Measurements from ENCODE around the gene SIRPB2. TPM values are rescaled to one million over a fixed set of nuclear protein-coding genes. Genes with fewer than 3 reads are reported as not detected.

The SIRPB2 gene
- total RNA-seq, 1 donor from 2014 or later = not detected

- Mint-ChIP-seq H3K36me3 (ENCODE audit: unreplicated experiment) (no peaks in the 10 kb centered on the region), H3K4me1 (ENCODE audit: low read depth, unreplicated experiment) (no peaks in the 10 kb centered on the region), H3K27ac (ENCODE audit: unreplicated experiment) (no peak overlapping the region), H3K9me3 (ENCODE audit: unreplicated experiment) (peaks cover 3% of the 10 kb centered on the region), H3K4me3 (ENCODE audit: unreplicated experiment) (no peak overlapping the region), H3K27me3 (ENCODE audit: unreplicated experiment) (no peaks in the 10 kb centered on the region)
- DNase-seq = no peak
- TF ChIP-seq CTCF (IDR thresholded peaks at IDR 0.05; ENCODE audit: partially characterized antibody, unreplicated experiment) = no peak
These were observed 35.7 kb upstream of the SIRPB2 start for GRCh38 chr20:1526896-1527295.

GRCh38 chr20:1526310-1526709 lies 35.1 kb upstream of the SIRPB2 start:
- Mint-ChIP-seq H3K4me1 (ENCODE audit: low read depth, unreplicated experiment) (no peaks in the 10 kb centered on the region), H3K9me3 (ENCODE audit: unreplicated experiment) (peaks cover 3% of the 10 kb centered on the region), H3K27me3 (ENCODE audit: unreplicated experiment) (no peaks in the 10 kb centered on the region), H3K27ac (ENCODE audit: unreplicated experiment) (no peak overlapping the region), H3K36me3 (ENCODE audit: unreplicated experiment) (no peaks in the 10 kb centered on the region), H3K4me3 (ENCODE audit: unreplicated experiment) (no peak overlapping the region)
- DNase-seq = no peak
- TF ChIP-seq CTCF (IDR thresholded peaks at IDR 0.05; ENCODE audit: partially characterized antibody, unreplicated experiment) = no peak

GRCh38 chr20:1524004-1524403 lies 32.8 kb upstream of the SIRPB2 start:
- Mint-ChIP-seq H3K36me3 (ENCODE audit: unreplicated experiment) (no peaks in the 10 kb centered on the region), H3K9me3 (ENCODE audit: unreplicated experiment) (peaks cover 2% of the 10 kb centered on the region), H3K4me3 (ENCODE audit: unreplicated experiment) (no peak overlapping the region), H3K27me3 (ENCODE audit: unreplicated experiment) (peaks cover 2% of the 10 kb centered on the region), H3K4me1 (ENCODE audit: low read depth, unreplicated experiment) (no peaks in the 10 kb centered on the region), H3K27ac (ENCODE audit: unreplicated experiment) (no peak overlapping the region)
- no peak for DNase-seq
- TF ChIP-seq CTCF (IDR thresholded peaks at IDR 0.05; ENCODE audit: partially characterized antibody, unreplicated experiment) = no peak

DNA sequence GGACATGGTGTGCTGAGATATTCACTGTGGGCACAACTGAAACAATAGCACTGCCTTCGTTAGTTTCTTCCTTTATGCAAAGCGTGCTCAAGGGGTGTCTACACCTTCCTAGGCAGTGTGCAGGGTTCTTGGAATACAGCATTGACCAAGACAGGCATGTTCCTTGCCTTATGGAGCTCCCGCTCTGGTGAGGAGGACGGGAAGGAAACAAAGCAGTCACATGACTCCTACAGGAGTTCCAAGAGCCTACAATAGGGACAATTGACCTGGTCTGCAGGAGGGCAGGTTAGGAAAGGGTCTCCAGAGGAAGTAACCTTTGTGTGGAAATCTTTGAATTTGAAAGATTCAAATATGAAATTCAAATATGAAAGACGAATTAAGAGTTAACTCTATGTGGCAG lies 25.8 kb upstream of the SIRPB2 start:
- TF ChIP-seq CTCF (IDR thresholded peaks at IDR 0.05; ENCODE audit: partially characterized antibody, unreplicated experiment) = no peak
- Mint-ChIP-seq H3K36me3 (ENCODE audit: unreplicated experiment) (no peaks in the 10 kb centered on the region), H3K27ac (ENCODE audit: unreplicated experiment) (no peak overlapping the region), H3K4me3 (ENCODE audit: unreplicated experiment) (no peak overlapping the region), H3K9me3 (ENCODE audit: unreplicated experiment) (no peaks in the 10 kb centered on the region), H3K4me1 (ENCODE audit: low read depth, unreplicated experiment) (no peaks in the 10 kb centered on the region), H3K27me3 (ENCODE audit: unreplicated experiment) (peaks cover 2% of the 10 kb centered on the region)
- DNase-seq = no peak

GRCh38 chr20:1513801-1514200 lies 22.6 kb upstream of the SIRPB2 start:
- DNase-seq = no peak
- Mint-ChIP-seq H3K4me3 (ENCODE audit: unreplicated experiment) (no peak overlapping the region), H3K27ac (ENCODE audit: unreplicated experiment) (no peak overlapping the region), H3K27me3 (ENCODE audit: unreplicated experiment) (no peaks in the 10 kb centered on the region), H3K9me3 (ENCODE audit: unreplicated experiment) (no peaks in the 10 kb centered on the region), H3K36me3 (ENCODE audit: unreplicated experiment) (no peaks in the 10 kb centered on the region), H3K4me1 (ENCODE audit: low read depth, unreplicated experiment) (no peaks in the 10 kb centered on the region)
- no peak for TF ChIP-seq CTCF (IDR thresholded peaks at IDR 0.05; ENCODE audit: partially characterized antibody, unreplicated experiment)

Measured in glutamatergic neuron (in vitro differentiated cells).